Posterior vena cava (tissue), 2 donors: ENCODE results near the gene DAPK1. TPM values are rescaled to one million over a fixed set of nuclear protein-coding genes. Genes with fewer than 3 reads are reported as not detected.
A peak's percentile ranks its signal among the peaks of the same experiment; 100 is the strongest.

Experiments
- DNase-seq: peaks from one replicate; pipeline ENCODE4 v3.0.0-alpha.2; 2020; ENCODE audit warnings: low spot score
- intact Hi-C, 2 donors: fragments of 100-400 bp; cut with DNase I; formaldehyde crosslinking; loops; one replicate each; pipeline versions ENCODE4 v1.14.1 to v1.14.2; 2022 to 2023
- total RNA-seq, 2 donors: library from RNA; stranded (reverse); fragmentation: NEBNext Ultra II Directional; extraction: Animal tissue kit (Norgen Biotek cat#: 25700); gene quantifications; one replicate each; pipeline ENCODE4 v1.2.1, GENCODE V29; 2021
- donor health status: DM: yes; HTN: yes; CAD: no.
- donor health status: DM: yes; HTN: yes; CAD: no.

The DAPK1 gene
- total RNA-seq, 2 donors from 2014 or later: 33.2 to 34.3 TPM

- intact Hi-C loops: no loop called here
- no peak for DNase-seq
These were observed 148.9 kb downstream of the DAPK1 start for GRCh38 chr9:87646546-87646945.

- intact Hi-C loops: no loop called here
- DNase-seq: no peak
These were observed 149.4 kb downstream of the DAPK1 start for GRCh38 chr9:87647114-87647513.

- no peak for DNase-seq
- intact Hi-C loops: no loop called here
These were observed 150.9 kb downstream of the DAPK1 start for GRCh38 chr9:87648606-87649005.

DNA sequence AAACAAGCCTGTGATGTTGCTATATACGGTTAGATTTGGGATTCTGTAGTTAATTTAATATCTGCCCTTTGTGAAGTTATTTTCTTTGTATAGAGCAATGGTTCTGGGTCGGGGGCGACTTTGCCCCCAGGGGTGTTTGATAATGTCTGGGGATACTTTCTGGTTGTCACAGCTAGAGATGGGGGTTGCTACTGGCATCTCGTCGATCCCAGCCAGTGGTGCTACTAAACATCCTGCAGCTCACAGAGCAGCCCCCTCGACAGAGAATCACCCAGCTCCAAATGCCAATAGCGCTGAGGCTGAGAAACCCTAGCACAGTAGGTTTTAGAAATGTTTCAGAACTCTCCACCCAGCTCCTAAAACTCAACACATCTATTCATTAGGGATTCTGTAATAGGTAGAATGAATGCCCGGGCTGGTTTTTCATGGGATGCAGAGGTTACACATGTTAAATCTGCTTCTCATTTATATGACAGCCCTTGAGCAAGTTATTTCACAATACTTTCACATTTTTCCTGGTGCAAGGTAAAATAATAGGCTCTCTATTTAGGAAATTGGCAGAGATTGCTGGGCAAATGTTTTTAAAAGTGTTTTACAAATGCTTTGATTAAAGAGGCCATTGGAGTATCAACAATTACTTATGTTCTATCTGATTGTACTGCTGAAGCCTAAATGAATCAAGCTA is 153.1 kb downstream of the DAPK1 start:
- intact Hi-C loops: loop anchor here (10.0 kb wide), 2 partner anchors 136 to 596 kb away; no protein-coding TSS in a partner anchor

DNA sequence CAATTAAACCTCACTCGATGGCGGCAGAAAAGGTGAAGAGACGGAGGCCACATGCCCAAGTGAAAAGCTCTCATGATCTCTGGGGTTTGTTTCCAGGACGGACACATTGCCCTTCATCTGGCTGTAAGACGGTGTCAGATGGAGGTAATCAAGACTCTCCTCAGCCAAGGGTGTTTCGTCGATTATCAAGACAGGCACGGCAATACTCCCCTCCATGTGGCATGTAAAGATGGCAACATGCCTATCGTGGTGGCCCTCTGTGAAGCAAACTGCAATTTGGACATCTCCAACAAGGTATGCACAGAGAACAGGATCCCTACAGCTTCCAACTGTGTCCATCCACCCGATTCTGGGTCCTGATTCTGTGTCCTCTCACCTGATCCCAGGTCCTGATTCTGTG is 153.8 kb downstream of the DAPK1 start:
- intact Hi-C loops: loop anchor here (10.0 kb wide), 2 partner anchors 137 to 597 kb away; no protein-coding TSS in a partner anchor
- DNase-seq: no peak

More for the DNA sequence above, 153.1 kb downstream of the DAPK1 start:
- DNase-seq: no peak

- DNase-seq: no peak
- intact Hi-C loops: loop anchor here (10.0 kb wide), 2 partner anchors 139 to 599 kb away; no protein-coding TSS in a partner anchor
These were observed 156.3 kb downstream of the DAPK1 start for GRCh38 chr9:87653941-87654340.

DNA sequence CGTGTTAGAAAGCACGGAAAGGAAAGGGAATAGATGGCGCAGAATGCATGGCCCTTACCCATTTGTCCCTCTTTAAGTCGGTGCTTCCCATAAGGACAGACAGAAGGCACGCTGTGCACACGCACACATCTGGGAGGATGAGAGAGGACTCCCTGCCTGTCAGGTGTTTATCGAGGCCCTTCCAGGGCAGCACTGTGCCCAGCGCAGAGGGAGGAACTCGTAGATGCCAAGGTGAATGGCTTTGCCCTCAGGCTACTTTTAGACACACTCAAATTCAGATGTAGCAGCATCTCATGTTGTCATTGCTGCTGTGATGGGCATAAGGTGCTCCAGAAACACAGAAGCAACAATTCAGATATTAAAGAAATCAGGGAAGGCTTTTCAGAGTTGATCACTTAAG is 158.1 kb downstream of the DAPK1 start:
- DNase-seq: no peak
- intact Hi-C loops: loop anchor here (10.0 kb wide), 2 partner anchors 141 to 601 kb away; no protein-coding TSS in a partner anchor

- intact Hi-C loops: loop anchor here (10.0 kb wide), 2 partner anchors 142 to 602 kb away; no protein-coding TSS in a partner anchor
- no peak for DNase-seq
These were observed 158.8 kb downstream of the DAPK1 start for GRCh38 chr9:87656485-87656884.

DNA sequence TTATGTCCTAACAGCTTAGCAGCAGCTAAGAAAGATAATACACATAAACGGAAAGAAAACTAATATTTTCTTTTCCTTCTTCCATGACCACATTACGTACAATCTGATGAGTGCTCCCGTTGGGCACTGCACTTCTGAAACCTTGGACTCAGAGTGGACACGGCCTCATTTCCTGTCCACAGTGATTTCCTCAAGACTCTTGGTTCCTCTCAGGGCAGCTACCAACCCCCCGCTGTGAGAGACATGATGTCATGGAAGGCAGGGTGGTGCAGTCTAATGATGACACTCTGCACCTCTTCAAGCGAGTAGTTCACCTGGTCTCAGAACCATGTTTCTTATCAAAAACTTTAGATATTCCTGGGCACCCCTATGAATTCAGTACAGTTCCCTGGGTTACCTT is 159.5 kb downstream of the DAPK1 start:
- DNase-seq: no peak
- intact Hi-C loops: loop anchor here (10.0 kb wide), 2 partner anchors 142 to 602 kb away; no protein-coding TSS in a partner anchor

DNA sequence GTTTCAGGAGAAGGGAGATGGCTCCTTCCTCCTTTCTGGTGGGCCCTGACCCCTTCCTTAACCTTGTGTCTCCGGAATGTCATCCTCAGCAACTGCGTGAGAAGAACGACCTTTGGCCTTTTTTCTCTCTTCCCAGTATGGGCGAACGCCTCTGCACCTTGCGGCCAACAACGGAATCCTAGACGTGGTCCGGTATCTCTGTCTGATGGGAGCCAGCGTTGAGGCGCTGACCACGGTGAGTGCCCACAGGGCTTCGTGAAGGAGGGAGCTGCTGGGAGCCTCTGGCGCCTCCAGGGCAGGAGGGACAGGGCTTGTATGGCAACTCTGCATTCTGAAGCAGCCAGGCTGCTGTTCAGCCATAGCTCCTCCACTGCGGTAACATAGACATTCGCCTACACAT is 160.2 kb downstream of the DAPK1 start:
- intact Hi-C loops: loop anchor here (10.0 kb wide), 2 partner anchors 143 to 603 kb away; no protein-coding TSS in a partner anchor
- no peak for DNase-seq

DNA sequence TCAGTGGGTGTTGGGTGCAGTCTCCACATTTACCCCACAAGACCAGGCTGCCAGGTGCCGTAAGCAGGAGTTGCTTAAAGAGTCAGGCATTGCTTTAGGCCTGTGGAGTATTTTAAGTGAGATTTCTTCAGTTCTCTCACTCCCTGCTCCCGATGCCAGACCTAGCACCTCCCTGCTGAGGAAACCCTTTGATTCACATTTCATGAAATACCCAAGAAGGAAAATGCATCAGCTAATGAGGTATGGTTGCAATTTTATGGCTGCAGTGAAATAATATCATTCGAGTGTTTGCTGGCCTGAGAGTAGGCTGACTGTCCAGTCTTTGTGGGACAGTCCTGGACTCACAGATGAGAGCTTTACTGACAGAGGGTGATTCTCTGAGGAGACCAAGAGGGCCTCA is 160.8 kb downstream of the DAPK1 start:
- intact Hi-C loops: loop anchor here (10.0 kb wide), 2 partner anchors 144 to 604 kb away; no protein-coding TSS in a partner anchor
- DNase-seq: no peak

DNA sequence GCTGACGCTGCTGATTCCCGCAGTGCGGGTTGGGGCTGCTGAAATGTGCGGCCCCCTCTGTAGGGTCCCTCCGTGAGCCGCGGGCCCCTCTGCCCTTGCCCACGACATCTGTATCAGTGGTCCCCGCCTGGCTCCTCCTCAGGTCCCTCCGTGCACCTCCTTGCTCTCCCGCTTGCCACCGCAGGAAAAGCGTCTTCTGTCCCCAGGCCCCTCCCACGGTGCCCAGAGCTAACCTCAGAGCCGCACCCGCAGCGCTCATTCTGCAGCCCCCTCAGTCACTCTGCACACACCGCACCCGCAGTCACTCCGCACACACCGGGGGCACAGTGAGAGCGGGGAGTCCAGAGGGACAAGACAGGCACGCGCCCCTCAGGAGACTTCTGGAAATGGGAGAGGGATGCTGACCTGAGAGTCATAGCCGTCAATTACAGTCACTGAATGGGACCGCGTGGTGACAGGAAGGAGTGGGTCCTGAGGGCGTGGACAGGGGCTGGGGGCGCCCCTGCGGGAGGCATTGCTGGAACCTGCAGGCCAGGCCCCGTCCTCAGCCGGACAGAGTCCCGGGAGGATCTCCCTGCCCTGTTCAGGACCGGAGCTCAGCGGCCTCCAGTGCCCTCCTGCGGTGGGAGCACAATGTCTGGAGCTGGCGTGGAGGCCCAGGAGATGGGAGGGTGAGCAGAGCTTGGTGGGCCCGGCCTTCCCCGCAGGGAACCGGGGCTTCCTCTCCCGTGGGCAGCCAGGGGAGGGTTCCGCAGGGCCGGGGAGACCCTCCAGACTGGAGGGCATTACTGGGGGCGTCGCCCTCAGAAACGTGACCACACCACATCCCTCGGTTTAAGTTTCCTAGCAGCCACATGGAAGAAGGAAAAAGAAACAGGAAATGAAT is 162.1 kb downstream of the DAPK1 start:
- intact Hi-C loops: loop anchor here (5.0 to 10.0 kb wide), 3 partner anchors 145 to 605 kb away; no protein-coding TSS in a partner anchor
- DNase-seq: peak; percentile 71

DNA sequence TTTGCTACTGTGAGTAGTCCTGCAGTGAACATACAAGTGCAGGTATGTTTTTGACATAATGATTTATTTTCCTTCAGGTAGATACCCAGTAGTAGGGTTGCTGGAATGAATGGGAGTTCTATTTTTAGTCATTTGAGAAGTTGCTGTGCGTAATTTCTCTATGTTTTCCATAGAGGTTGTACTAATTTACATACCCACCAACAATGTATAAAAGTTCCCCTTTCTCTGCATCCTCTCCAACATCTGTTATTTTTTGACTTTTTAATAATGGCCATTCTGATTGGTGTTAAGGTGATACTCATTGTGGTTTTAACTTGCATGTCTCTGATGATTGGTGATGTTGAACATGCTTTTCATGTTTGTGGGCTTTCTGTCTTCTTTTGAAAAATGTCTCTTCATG is 163.6 kb downstream of the DAPK1 start:
- no peak for DNase-seq
- intact Hi-C loops: loop anchor here (5.0 kb wide), 1 partner anchor 324 kb away; no protein-coding TSS in a partner anchor

DNA sequence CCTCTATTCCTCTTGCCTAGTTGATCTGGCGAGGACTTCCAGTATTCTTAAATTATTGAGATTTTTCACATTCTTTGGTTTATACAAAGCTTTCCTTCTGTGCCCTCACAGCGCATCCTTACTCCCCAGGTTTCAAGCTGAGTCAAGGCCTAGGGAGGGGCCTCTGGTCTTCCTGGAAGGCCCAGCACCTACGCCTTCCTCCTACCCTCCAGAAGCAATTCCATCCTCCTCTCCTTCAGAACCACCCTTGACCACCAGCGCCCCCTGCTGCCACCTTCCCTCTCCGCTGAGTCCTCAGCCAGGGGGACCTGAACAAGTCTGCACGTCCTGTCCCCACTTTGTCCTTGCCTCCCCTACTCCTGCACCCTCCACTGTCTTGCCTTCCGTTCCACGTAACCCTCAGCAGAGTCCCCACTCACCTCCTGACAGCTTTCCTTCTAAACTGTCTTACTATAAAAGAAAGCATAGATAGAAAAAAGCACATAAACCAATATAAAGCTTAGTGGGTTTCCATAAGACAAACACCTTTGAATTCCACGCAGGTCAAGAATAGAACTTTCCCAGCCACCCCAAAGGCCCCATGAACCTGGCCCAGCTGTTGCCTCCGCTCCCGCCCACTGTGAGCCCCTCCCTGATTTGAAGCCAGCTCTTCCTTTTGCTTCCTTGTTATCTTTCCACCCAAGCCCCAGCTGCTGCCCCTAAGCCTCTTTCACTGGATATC is 165.3 kb downstream of the DAPK1 start:
- intact Hi-C loops: loop anchor here (5.0 kb wide), 1 partner anchor 326 kb away; no protein-coding TSS in a partner anchor

DNA sequence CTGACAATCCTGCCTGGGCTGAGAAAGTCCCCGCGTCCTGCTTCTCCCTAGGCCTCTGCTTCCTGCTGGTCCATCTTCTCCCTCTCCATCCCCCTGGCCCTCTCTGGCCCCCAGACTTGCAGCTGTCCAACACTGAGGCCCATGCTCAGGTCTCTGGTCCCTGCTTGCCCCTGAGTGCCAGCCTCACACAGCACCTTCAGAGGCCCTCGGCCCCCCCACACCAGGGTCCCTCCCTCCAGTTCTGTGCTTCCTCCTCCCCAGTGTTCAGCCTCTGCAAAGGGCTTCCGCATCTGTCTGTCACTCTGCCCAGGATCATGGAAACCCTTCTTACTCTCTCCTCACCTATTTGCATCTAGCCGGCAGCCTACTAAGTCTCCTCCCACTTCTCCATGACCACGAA is 165.9 kb downstream of the DAPK1 start:
- DNase-seq: peak; percentile 56
- intact Hi-C loops: loop anchor here (5.0 kb wide), 1 partner anchor 326 kb away; no protein-coding TSS in a partner anchor

More for the DNA sequence above, 165.3 kb downstream of the DAPK1 start:
- DNase-seq: peak; percentile 90

- DNase-seq: peak; percentile 40
- intact Hi-C loops: loop anchor here (5.0 kb wide), 1 partner anchor 327 kb away; no protein-coding TSS in a partner anchor
These were observed 166.7 kb downstream of the DAPK1 start for GRCh38 chr9:87664153-87665060.

- intact Hi-C loops: no loop called here
These were observed 167.8 kb downstream of the DAPK1 start for GRCh38 chr9:87665505-87665904.

DNA sequence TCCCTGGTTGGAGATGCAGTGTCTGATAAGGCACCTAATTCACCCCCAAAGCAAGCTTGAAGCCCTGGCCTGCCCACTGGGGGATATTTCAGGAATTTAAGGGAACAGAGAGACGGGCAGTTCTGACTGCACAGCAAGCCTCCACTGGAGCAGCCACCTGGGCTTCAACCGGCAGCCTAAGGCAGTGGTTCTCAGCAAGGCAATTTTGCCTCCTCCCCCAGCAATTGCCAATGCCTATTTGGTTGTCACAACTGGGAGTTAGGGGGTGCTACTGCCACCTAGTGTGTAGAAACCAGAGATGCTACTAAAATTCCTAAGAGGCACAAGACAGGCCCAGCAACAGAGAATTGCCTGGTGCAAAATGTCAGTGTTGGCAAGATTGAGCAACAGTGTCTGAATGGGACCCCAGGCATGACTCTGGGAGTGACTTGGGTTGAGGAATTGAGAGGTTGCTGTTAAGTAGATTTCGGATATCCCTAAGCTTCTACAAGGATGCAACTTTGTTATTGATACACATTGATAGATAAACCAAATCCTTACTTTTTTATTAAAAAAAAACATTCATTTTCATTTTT is 169.6 kb downstream of the DAPK1 start:
- DNase-seq: peak; percentile 22
- intact Hi-C loops: no loop called here

More at GRCh38 chr9:87665505-87665904, 167.8 kb downstream of the DAPK1 start:
- DNase-seq: peak; percentile 61
